Hepatocyte (in vitro differentiated cells): ENCODE data around the gene PAFAH1B1. TPM values are rescaled to one million over a fixed set of nuclear protein-coding genes. Genes with fewer than 3 reads are reported as not detected.

ENCODE experiments used
- DNase-seq: peaks from one replicate; pipeline ENCODE4 v3.0.0-alpha.2; 2016; ENCODE audit warnings: low spot score
- H2AFZ ChIP-seq: fragments of 200-600 bp; sonication (generic); 2 replicates; pipeline ENCODE4 v1.6.0; 2016; ENCODE audit warnings: antibody characterized with exemption, mild to moderate bottlenecking
- H3K27ac ChIP-seq: fragments of 200-600 bp; sonication (generic); 2 replicates; pipeline ENCODE4 v1.5.1; 2016; ENCODE audit warnings: mild to moderate bottlenecking
- H3K27me3 ChIP-seq: fragments of 200-600 bp; sonication (generic); 2 replicates; pipeline ENCODE4 v1.6.1; 2016
- H3K36me3 ChIP-seq: fragments of 200-600 bp; sonication (generic); replicated peaks from 2 replicates; pipeline ENCODE4 v1.5.1; 2016; ENCODE audit warnings: low read depth; ENCODE audit not compliant: insufficient read depth
- H3K4me1 ChIP-seq: fragments of 200-600 bp; sonication (generic); 2 replicates; pipeline ENCODE4 v1.5.1; 2016; ENCODE audit warnings: mild to moderate bottlenecking, moderate library complexity; ENCODE audit not compliant: insufficient read depth
- H3K4me2 ChIP-seq: fragments of 200-600 bp; sonication (generic); 2 replicates; pipeline ENCODE4 v1.6.0; 2016
- H3K4me3 ChIP-seq: fragments of 200-600 bp; sonication (generic); 2 replicates; pipeline ENCODE4 v1.5.1; 2016; ENCODE audit warnings: mild to moderate bottlenecking
- H3K79me2 ChIP-seq: fragments of 200-600 bp; sonication (generic); 2 replicates; pipeline ENCODE4 v1.6.0; 2017; ENCODE audit warnings: mild to moderate bottlenecking
- H3K9me2 ChIP-seq: fragments of 200-600 bp; sonication (generic); replicated peaks from 2 replicates; pipeline ENCODE4 v1.6.0; 2017; ENCODE audit warnings: mild to moderate bottlenecking; ENCODE audit not compliant: insufficient read depth
- H3K9me3 ChIP-seq: fragments of 200-600 bp; sonication (generic); 2 replicates; pipeline ENCODE4 v1.5.1; 2016; ENCODE audit warnings: low read depth, mild to moderate bottlenecking
- H4K20me1 ChIP-seq: fragments of 200-600 bp; sonication (generic); 2 replicates; pipeline ENCODE4 v1.6.0; 2016; ENCODE audit warnings: mild to moderate bottlenecking; ENCODE audit not compliant: insufficient read depth, poor library complexity, severe bottlenecking
- EZH2 ChIP-seq: fragments of 200-600 bp; sonication (generic); IDR thresholded peaks from 2 replicates; pipeline ENCODE4 v1.6.1; 2016; ENCODE audit warnings: antibody characterized with exemption, mild to moderate bottlenecking, borderline replicate concordance
- EZH2phosphoT487 ChIP-seq: fragments of 200-600 bp; sonication (generic); IDR thresholded peaks from one replicate; pipeline ENCODE4 v1.6.1; 2018; ENCODE audit warnings: antibody characterized with exemption, mild to moderate bottlenecking, low read depth, moderate library complexity; ENCODE audit not compliant: unreplicated experiment, severe bottlenecking
- WGBS: methylation state at CpG from one replicate; pipeline ENCODE4 v1.1.6; 2016; ENCODE audit warnings: low lambda C conversion rate; ENCODE audit errors: missing lambda C conversion rate; 5-methylcytosine and 5-hydroxymethylcytosine counted together
- polyA plus RNA-seq: library from polyadenylated mRNA; unstranded; fragments of >200 nt; fragmentation: Nextera tagmentation; extraction: Ambion mirVana; gene quantifications from 2 replicates; pipeline ENCODE4 v1.2.1, GENCODE V29; 2016
- total RNA-seq: library from RNA; depleted of rRNA; stranded (reverse); fragments of >200 nt; gene quantifications from 2 replicates; pipeline ENCODE4 v1.2.3, GENCODE V29; 2014
- TF ChIP-seq, protein P1 (sequence below): fragments of 200-600 bp; sonication (generic); IDR thresholded peaks from 2 replicates; pipeline ENCODE4 v1.5.1; 2016; ENCODE audit warnings: antibody characterized with exemption, mild to moderate bottlenecking; ENCODE audit not compliant: poor library complexity

Gene PAFAH1B1
- total and polyA plus RNA-seq, 2 experiments from 2014 or later: 37.5 to 91.8 TPM

DNA sequence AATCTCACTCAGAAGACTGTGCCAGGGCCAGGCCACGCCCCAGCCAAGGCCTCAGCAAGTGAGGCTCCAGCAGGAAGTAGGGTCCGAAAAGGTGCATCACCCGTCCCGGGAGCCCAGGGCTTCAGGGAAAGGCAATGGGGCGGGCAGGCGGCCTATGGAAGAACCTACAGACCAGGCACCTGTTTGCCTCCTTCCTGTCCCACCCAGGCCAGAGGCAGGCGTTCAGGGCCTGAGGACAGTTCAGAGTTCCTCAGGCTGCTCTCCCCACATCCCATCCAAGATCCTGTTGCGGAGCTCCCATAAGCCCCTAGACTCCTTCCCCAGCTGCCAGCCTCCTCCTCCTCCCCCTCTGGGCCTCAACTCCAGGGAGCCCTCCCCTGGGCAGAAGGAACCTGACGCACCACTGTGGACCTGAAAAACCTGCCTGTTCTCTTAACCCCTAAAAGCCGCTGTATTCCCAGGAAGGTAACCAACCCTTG, 115.8 kb downstream of the PAFAH1B1 start:
- H3K4me1 ChIP-seq: peaks cover 42% of the 10 kb centered on the region
- 66% methylated on average over 10 of the region's 10 CpGs for WGBS
- H3K4me3 ChIP-seq: no peak overlapping the region
- DNase-seq: peak; percentile 48
- H2AFZ ChIP-seq: no peak overlapping the region
- TF ChIP-seq EZH2: no peak
- TF ChIP-seq, protein P1, sequence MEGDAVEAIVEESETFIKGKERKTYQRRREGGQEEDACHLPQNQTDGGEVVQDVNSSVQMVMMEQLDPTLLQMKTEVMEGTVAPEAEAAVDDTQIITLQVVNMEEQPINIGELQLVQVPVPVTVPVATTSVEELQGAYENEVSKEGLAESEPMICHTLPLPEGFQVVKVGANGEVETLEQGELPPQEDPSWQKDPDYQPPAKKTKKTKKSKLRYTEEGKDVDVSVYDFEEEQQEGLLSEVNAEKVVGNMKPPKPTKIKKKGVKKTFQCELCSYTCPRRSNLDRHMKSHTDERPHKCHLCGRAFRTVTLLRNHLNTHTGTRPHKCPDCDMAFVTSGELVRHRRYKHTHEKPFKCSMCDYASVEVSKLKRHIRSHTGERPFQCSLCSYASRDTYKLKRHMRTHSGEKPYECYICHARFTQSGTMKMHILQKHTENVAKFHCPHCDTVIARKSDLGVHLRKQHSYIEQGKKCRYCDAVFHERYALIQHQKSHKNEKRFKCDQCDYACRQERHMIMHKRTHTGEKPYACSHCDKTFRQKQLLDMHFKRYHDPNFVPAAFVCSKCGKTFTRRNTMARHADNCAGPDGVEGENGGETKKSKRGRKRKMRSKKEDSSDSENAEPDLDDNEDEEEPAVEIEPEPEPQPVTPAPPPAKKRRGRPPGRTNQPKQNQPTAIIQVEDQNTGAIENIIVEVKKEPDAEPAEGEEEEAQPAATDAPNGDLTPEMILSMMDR: no peak
- no peak for TF ChIP-seq EZH2phosphoT487
- peak overlapping the region; percentile 55 for H3K27ac ChIP-seq
- no peaks in the 10 kb centered on the region for H3K27me3 ChIP-seq
- H3K79me2 ChIP-seq: peaks cover 65% of the 10 kb centered on the region
- H4K20me1 ChIP-seq: peaks cover 51% of the 10 kb centered on the region
- H3K36me3 ChIP-seq: no peaks in the 10 kb centered on the region
- peak overlapping the region; percentile 96 for H3K4me2 ChIP-seq
- no peaks in the 10 kb centered on the region for H3K9me3 ChIP-seq
- H3K9me2 ChIP-seq: no peaks in the 10 kb centered on the region

DNA sequence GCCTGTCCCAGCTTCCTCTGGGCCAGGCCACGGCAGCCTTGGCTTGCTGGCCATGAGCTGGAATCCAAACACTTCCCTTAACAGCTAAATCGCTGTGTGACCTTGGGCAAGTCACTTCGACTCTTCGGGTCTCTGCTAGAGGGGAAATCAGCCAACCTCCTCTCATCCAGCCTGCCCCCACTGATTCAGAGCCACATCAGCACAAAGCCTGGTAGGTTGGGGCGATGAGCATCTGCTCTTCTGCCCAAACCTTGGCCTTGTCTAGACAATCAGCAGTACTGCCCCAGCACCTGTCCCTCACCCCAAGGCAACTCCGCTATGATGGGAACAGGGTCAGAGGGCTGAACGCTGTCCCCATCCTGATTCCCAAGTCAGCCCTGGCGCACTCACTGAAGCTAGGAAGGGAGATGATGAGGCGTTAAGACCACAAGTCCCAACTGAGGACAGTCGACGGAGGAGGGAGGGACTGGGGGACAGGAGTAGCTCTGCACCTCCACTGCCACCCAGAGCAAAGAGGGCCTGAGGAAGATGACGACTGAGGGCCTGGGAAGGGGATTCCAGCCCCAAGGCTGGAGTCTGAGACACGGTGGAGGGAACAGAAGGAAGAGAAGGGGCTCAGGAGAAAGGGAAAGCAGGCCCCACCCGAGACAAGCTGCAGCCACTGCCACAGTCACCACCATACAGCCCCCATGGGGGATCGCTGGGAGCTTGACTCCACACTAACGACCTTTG, 116.8 kb downstream of the PAFAH1B1 start:
- peaks cover 42% of the 10 kb centered on the region for H3K4me1 ChIP-seq
- 59% methylated on average over 16 of the region's 16 CpGs for WGBS
- peaks cover 43% of the 10 kb centered on the region for H4K20me1 ChIP-seq

DNA sequence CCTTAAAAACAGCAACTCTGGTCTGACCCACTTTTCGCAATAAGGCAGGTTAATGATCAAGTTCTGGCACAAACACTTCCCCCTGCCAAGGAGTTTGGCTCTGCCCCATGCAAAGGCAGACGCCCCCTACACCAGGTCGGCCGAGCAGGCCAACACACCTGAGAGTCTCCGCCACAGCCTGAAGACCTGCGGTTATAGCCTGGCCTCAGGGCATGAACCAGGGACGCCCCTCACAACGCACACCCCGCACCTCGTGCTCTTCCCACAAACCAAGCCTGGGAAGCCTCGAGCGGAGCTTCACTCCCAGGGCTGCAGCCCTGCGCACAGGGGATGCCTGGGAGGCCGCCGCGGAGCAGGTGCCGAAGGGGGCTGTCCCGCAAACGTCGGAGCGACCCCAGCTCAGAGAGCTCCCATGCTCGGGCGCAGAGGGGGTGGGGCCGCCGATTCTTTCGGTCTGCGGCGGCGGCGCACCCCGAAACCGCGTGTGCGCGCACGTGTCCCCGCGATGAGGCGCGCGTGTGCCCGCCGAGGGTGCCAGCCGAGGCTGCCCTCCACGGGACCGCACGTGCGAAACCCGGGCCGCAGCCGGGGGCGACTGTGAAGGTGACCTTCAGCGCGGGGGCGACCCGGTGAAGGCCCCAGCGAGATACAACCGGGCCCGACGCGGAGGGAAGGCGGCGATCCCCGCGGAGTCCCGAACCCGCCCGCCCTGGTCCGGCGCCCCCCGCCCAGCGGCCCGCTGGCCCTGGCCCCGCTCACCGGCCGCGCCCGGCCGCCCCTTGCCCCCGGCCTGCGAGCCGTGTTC, 117.6 kb downstream of the PAFAH1B1 start:
- no peak overlapping the region for H2AFZ ChIP-seq
- DNase-seq: peak; percentile 56
- no peaks in the 10 kb centered on the region for H3K9me2 ChIP-seq
- peak overlapping the region; percentile 82 for H3K4me3 ChIP-seq
- peaks cover 38% of the 10 kb centered on the region for H4K20me1 ChIP-seq
- TF ChIP-seq, protein P1: no peak
- TF ChIP-seq EZH2phosphoT487: no peak
- TF ChIP-seq EZH2: no peak
- H3K4me1 ChIP-seq: peaks cover 36% of the 10 kb centered on the region
- peak overlapping the region; percentile 96 for H3K4me2 ChIP-seq
- WGBS: 2% methylated on average over 66 of the region's 82 CpGs
- H3K27me3 ChIP-seq: no peaks in the 10 kb centered on the region
- no peaks in the 10 kb centered on the region for H3K9me3 ChIP-seq
- no peaks in the 10 kb centered on the region for H3K36me3 ChIP-seq
- peaks cover 52% of the 10 kb centered on the region for H3K79me2 ChIP-seq
- H3K27ac ChIP-seq: peak overlapping the region; percentile 55

More for the DNA sequence above, 116.8 kb downstream of the PAFAH1B1 start:
- Histone ChIP-seq H3K79me2 (peaks cover 58% of the 10 kb centered on the region), H3K9me3 (no peaks in the 10 kb centered on the region), H2AFZ (no peak overlapping the region), H3K27me3 (no peaks in the 10 kb centered on the region), H3K36me3 (no peaks in the 10 kb centered on the region), H3K4me2 (peak overlapping the region; percentile 96), H3K27ac (peak overlapping the region; percentile 55), H3K4me3 (peak overlapping the region; percentile 82), H3K9me2 (no peaks in the 10 kb centered on the region)
- no peak for DNase-seq
- TF ChIP-seq, protein P1: no peak
- TF ChIP-seq EZH2: no peak
- no peak for TF ChIP-seq EZH2phosphoT487
